ENCODE data around the gene CDK5R2. TPM values are rescaled to one million over a fixed set of nuclear protein-coding genes. Genes with fewer than 3 reads are reported as not detected.

CDK5R2 gene
- total and polyA plus RNA-seq, 2 of the 13 experiments (the other 11 are each of a cell fraction or from before 2014, with no cell fraction given), result not detected

GRCh38 chr2:218995972-218996711, 36.7 kb downstream of the CDK5R2 start (continued):
- TF ChIP-seq ZNF10 (CRISPR knock-in tag; IDR thresholded peaks at IDR 0.05; ENCODE audit: borderline replicate concordance, low read depth) (no peak), ZNF704 (CRISPR knock-in tag; IDR thresholded peaks at IDR 0.05; ENCODE audit: borderline replicate concordance) (no peak), HMG20B (CRISPR knock-in tag; conservative IDR thresholded peaks at IDR 0.05) (no peak), EHMT2 (IDR thresholded peaks at IDR 0.05; ENCODE audit: borderline replicate concordance, low read depth, low read length) (no peak), ZNF44 (CRISPR knock-in tag; IDR thresholded peaks at IDR 0.05) (no peak), ZBTB44 (CRISPR knock-in tag; IDR thresholded peaks at IDR 0.05) (no peak), AKAP8 (CRISPR knock-in tag; IDR thresholded peaks at IDR 0.05) (0 out of 2 replicates have a peak, but pooled peaks have one; percentile 37), ZNF556 (CRISPR knock-in tag; IDR thresholded peaks at IDR 0.05; ENCODE audit: borderline replicate concordance) (no peak), FOXM1 (CRISPR knock-in tag; IDR thresholded peaks at IDR 0.05) (no peak), BHLHE40 (IDR thresholded peaks at IDR 0.05; ENCODE audit: low read length) (no peak), MXD4 (CRISPR knock-in tag; IDR thresholded peaks at IDR 0.05) (no peak), PATZ1 (CRISPR knock-in tag; IDR thresholded peaks at IDR 0.05) (peak; percentile 97), ARID5B (CRISPR knock-in tag; IDR thresholded peaks at IDR 0.05) (peak; percentile 47; the same call in 1 of the 2 replicates), ZNF414 (CRISPR knock-in tag; IDR thresholded peaks at IDR 0.05) (0 out of 2 replicates have a peak, but pooled peaks have one; percentile 47), DPF2 (CRISPR knock-in tag; IDR thresholded peaks at IDR 0.05; ENCODE audit: borderline replicate concordance, low read depth) (no peak), ZNF513 (CRISPR knock-in tag; conservative IDR thresholded peaks at IDR 0.05) (no peak)
